Subcutaneous adipose tissue (tissue), 4 donors: Measurements from ENCODE around the gene PRPF19. TPM values are rescaled to one million over a fixed set of nuclear protein-coding genes. Genes with fewer than 3 reads are reported as not detected.

Source experiments
- CTCF ChIP-seq: fragments of 450-650 bp; IDR thresholded peaks from one replicate; pipeline ENCODE4 v1.5.1; 2016; ENCODE audit warnings: low read depth, mild to moderate bottlenecking, control low read depth, antibody characterized with exemption, moderate library complexity
- total RNA-seq, 4 donors: library from RNA; depleted of rRNA; stranded (reverse); fragments of >200 nt; gene quantifications; one replicate each; pipeline ENCODE4 v1.1.0, GENCODE V29; 2016

PRPF19 gene
- total RNA-seq, 4 donors from 2014 or later, result 24.3 to 43.2 (median 36.5) TPM

GRCh38 chr11:60852982-60853950 lies 53.1 kb downstream of the PRPF19 start:
- TF ChIP-seq CTCF, result no peak

DNA sequence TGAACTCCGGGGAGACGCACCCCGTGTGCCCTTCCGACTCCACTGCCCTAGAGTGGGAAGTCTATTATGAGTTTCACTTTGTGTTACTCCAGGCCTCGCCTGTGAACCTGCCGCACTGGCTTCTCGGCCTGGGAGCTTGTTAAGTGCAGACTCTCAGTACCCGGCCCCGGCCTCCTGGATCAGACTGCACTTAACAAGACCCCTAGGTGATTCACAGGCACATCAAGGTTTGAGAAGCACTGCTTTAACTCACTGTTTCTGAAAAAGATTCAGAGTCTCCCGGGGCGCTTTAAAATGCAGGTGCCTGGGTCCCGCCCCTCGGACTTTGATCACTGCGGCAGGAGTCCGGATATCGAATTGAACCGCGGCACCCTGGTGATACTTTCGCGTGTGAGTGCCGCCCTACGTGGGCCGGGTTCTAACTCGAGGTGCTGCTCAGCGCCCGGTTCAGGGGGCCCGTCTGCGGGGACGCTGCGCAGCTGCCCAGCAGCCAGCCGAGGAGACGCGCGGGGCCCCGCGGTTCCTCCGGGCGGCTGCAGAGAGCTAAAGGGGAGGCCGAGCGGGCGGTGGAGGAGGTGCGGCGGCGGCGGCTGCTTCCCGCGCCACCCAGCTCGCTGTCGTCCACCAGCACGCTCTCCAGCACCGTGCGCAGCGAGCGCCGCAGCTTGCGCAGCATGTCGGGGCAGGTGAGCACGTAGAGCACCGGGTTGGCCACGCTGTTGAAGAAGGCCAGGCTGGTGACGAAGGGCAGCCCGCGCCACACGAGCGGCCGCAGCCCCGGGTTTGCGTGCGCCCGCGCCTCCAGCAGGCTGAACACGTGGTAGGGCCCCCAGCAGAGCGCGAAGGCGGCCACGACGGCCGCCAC lies 54.0 kb downstream of the PRPF19 start:
- TF ChIP-seq CTCF, result no peak

- no peak for TF ChIP-seq CTCF
These were observed 54.9 kb downstream of the PRPF19 start for GRCh38 chr11:60851327-60852104.

DNA sequence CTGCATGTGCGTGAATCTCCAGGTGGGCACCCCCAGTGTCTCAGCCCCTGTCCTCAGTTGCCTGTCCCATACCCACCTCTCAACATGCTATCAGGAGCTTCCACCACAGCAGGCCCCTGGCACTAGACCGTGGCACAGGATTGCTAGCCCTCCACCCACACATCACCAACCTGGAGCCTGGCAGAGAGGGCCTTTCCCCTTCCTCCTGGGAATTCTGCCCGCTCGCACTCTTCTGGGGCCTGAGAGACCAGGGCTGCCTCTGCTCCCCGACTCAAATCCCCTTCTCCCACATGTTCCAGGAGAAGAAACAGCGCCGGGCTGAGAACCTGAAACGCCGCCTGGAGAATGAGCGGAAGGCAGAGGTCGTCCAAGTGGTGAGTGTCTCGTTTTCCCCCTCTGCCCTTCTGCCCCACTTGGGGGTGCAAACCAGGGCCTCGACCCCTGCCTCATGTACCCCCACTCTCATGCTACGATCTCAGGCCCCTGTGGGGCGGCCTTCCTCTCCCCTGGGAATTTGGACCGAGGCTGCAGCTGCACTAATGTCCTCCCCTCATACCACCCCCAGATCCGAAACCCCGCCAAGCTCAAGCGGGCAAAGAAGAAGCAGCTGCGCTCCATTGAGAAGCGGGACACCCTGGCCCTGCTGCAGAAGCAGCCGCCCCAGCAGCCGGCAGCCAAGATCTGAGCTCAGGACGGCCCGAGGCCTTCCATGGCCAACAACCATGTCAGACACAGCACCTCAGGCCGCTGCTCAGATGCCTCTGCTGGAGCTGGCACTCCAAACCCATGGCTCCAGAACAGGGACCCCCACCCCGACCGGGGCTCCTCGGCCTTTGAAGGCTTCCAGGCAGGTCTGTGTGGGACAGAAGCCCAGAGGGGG lies 56.5 kb downstream of the PRPF19 start:
- TF ChIP-seq CTCF, result no peak

DNA sequence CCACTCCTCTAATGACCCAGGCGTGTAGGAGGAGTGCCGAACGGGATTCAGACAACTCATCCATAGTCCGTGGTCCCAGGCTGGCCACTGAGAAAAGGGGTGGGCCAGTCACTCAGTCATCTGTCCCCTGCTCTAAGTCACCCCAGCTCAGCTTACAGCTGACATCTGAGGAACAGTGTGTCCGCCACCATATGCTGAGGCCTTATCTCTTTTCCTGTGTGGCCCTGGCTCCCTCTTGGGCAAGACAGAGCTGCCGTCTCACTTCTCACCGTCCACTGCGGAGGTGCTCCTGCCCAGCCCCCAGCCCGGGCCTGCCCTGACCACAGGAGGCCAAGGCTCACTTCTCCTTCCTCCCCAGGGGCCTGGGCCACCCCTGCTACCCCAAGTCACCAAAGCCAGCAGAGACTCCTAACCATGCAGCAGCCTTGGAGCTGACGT lies 57.7 kb downstream of the PRPF19 start:
- TF ChIP-seq CTCF, result no peak

DNA sequence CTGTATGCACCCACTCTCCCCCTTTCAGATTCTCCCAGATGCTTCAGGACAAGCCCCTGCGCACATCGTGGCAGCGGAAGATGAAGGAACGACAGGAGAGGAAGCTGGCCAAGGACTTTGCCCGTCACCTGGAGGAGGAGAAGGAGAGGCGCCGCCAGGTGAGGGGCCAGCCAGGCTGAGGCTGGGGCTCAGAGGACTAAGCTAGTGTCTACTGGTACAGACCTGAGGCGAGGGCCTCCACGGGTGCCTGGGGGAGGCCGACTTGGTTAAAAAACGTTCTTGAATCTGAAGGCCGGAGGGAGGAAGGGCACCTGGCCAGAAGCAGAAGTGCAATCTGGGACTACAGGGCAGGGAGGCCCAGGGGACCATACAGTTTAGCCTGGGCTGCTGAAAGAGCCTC lies 58.5 kb downstream of the PRPF19 start:
- TF ChIP-seq CTCF, result no peak
